Cortex of kidney (tissue), 1 donor: Measurements from ENCODE around the gene RIN3.

Experiments used
- DNase-seq: peaks from one replicate; lab custom pipeline; 2025; lab: John Stamatoyannopoulos, UW

RIN3 gene

DNA sequence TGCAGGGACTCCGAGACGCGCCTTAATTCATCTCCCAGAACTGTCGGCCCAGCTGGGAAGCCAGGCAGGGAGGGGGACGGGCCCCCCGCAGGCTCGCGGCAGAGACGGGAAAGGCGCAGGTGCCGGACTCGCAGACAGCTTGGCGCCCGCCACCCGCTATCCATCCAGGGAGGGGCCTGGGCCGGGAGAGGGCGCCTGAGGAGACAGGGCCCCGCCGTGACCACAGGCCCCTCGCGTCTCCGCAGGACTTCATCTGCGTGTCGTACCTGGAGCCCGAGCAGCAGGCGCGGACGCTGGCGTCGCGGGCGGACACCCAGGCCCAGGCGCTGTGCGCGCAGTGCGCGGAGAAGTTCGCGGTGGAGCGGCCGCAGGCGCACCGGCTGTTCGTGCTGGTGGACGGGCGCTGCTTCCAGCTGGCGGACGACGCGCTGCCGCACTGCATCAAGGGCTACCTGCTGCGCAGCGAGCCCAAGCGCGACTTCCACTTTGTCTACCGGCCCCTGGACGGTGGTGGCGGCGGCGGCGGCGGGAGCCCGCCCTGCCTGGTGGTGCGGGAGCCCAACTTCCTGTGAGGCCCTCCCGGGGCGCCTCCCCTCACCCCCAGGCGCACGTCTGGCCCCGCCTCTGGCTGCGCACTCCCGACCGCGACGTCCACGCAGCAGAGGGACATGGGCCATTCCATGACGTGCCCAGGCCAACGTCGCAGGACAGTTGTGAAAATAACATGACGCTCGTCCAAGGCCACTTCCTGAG, 174.3 kb downstream of the RIN3 start:
- no peak for DNase-seq

DNA sequence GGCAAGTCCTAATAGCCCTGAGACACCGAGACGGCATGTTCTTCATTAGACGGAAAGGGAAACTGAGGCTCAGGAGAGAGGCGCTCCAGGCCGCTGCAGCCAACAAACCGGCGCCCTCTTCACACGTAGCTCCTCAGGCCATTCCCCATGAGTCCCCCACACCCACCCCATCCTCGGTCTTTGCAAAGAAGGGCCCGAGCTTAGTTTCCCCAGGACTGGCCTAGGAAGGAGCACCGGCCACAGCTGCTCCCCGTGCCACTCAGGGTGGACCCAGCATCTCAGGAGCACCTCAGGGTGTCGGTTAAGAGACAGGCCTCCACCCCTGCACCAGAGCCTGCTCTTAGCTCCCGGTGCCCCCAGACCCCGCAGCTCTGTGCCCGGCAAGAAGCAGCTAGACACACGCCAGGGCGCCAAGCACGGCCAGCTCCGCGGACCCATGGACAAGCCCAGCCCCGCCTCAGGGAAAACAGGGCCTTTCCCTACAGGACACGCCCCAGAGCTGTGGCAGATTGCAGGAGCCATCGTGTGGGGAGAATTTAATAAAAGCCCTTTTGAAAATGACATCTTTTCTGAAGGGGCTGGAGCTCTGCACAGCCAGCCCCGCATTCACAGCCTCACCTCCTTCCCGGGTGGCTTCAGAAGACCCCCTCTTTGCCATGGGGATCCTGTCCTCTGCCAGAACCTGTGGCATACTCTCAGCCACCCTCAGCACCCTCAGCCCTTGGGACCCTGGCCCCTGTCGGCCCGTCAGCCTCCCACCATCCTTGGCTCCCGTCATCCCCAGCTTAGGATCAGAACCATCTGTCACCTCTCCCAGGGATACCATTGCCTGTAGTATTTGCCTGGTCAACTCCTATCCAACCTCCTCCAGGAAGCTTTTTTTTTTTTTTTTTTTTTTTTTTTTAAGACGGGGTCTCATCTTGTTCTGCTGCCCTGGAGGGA, 175.1 kb downstream of the RIN3 start:
- no peak for DNase-seq

DNA sequence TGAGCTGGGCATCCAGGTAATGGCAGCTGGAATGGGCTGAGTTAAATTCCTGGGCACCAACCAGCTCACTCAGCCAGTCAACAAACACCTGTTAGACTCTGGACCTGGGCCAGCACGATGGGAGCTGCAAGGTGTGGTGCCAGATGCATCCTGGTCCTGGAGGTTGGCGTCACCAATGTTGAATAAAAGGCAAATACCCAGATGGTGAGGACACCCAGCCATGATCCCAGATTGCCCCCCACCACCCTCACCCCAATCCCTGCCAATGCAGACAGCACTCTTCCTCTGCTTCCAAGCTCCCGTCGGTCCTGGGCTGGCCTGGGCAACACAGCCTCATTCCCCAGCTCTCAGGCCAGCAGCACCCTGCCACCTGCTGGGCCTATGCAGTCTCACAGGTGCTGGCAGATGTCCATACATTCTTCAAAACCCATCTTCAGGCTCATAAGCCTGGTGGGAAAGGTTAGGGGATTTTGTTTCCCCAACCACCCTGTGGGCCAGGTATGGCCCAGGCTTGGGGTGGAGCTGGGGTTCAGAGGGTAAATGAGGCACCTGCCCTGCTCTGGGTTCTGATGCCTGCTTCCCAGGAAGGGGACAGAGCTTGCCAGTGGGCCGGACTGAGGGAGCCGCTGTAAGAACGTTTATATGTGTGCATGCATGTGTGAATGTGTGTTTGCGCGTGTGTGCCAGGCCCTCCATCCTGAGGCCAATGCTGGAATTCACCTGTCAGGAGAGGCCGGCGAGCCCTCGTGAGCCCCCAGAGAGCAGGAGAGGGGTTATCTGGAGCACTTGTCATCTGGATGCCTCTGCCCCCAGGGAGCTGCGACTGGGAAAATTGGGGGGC, 176.8 kb downstream of the RIN3 start:
- no peak for DNase-seq

DNA sequence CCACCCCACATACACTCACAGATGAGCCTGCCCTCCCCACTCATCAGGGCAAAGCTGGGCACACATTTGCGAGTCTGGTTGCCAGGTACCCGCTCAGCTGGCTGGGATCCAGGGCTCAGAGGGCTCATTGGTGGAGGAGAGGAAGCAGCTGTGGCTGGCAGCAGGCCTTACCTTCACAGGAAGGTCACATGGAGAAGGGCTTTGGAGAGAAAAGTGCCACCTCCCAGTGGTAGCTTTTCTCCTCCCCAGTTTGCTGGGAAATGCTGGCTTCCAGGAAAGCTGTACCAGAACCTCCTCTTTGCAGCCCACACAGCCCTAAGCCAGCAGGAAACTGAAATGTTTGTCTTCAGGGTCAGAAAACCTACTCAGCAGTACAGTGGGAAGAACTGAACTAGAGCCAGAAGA, 179.2 kb downstream of the RIN3 start:
- no peak for DNase-seq

DNA sequence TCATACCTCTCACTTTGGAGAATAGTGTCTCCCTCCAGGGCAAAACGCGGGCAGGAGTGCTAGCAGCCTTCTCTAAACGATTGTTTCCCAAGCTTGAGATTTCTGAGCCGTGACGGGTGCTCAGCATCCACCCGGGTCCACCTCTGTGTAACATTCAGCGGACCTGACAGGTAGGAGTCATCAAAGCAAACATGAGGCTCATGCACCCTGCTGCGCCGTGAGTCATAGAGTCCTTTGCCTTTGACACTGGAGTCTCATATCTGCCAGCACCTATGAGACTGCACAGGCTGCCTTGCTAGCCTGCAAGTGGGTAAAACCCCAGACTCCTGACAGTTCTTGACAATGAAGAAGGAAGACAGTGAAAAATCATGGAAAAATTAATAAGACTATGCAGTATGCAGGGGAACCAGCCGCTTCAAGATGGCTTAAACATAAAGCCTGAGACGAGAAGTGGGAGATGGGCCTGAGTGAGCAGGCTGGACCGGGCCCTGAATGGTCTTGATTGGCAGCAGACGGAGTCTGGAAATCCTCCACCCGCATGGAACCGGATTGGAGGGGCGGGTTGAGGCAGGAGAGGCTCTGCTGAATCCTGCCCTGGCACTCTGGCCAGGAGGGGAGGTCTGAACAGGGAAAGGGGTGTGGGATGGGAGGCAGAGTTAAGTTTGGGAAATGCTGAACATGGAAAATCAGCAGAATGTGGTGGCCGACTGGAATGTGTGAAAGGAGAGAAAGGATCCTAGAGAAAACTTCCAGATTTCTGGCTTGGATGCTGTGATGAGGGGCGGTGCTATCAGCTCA, 180.6 kb downstream of the RIN3 start:
- DNase-seq, result no peak

DNA sequence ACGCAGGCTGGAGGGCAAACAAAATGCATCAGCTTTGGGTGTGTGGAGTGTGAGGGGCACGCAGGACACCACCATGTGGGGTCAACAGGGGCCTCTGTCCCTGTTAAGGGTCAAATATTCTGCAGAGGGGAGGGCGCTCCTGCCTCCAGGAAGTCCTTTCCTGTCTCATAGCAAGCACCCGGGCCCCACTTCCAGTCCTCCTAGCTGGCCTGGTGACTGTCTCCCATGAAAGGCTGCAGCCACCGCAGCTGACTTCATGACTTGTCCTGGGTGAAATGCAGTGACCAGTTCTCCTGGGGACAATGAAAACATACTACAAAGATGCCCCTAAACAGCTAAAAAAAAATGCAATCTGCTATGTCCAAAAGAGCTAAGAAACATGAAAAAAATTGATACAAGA, 181.2 kb downstream of the RIN3 start:
- no peak for DNase-seq

DNA sequence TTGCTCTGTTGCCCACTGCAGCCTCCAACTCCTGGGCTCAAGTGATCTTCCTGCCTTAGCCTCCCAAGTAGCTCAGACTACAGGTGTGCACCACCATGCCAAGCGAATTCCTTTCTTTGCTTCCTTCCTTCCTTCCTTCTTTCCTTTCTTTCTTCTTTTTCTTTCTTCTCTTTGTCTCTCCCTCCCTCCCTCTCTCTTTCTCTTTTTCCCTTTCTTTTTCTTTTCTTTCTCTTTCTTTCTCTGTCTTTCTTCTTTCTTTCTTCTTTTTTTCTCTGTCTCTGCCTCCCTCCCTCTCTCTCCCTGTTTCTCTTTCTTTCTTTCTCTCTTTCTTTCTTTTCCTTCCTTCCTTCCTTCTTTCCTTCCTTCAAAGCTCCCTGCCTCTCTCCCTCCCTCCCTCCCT, 182.0 kb downstream of the RIN3 start:
- DNase-seq, result no peak

DNA sequence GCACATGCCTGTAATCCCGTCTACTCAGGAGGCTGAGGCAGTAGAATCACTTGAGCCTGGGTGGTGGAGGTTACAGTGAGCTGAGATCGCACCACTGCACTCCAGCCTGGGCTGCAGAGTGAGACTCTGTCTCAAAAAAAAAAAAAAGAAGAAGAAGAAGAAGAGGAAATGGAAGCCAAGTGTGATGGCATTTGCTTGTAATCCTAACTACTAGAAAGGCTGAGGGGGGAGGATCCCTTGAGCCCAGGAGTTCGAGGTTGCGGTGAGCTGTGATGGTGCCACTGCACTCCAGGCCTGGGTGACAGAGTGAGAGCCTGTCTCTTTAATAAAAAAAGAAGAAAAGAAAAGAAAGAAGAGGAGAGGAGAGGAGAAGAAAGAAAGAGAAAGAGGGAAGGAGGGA, 182.8 kb downstream of the RIN3 start:
- DNase-seq, result no peak

DNA sequence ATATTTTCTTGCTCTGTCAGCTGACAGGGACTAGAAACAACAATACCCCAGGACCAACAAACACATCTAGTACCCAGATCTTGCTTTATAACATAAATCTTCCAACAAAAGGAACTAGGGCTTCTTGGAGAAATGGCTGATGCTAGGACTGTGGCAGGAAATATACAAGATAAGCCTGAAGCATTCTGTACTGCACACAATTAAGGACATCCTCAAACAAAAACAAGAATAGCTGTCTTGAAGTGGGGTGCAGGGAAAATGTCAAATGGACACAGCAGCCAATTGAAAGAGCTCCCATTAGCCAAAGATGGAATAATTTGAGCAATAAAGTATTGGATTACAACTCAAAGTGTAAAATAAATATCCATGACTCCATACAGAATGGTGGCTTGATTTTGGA, 184.8 kb downstream of the RIN3 start:
- DNase-seq, result no peak

DNA sequence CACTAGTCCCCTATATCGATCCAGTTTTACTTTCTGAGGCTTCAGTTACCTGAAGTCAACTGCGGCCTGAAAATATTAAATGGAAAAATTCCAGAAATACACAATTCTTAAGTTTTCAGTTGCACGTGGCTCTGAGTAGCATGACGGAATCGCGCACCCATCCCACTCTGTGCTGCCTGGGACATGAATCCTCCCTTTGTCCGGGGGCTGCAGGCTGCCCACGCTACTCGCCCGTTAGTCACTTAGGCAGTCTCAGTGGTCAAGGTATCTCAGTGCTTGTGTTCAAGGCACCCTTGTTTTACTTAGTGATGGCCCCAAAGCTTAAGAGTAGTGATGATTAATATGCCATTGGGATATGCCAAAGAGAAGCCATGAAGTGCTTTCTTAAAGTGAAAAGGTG, 188.2 kb downstream of the RIN3 start:
- no peak for DNase-seq

DNA sequence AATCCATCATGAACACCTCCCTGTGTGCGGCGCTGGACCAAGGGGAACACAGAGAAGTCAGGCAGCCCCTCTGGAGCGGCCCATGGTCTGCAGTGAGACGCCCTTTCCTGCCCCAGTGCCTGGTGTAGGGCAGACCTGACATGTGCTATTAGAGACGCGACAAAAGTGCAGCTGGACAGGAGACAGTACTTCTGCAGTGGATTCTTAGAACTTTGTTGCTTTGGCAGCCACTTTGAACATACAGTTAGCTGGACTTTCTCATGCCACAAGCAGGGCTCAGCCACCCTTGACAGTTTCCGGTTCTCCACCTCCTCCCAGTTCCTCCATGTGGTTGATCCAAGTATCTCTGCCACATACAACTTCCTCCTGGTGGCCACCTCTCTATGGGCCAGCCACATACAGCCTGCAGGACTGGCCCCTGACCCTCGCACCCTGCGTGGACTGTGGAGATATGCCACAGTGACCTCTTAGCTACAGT, 188.9 kb downstream of the RIN3 start:
- no peak for DNase-seq

DNA sequence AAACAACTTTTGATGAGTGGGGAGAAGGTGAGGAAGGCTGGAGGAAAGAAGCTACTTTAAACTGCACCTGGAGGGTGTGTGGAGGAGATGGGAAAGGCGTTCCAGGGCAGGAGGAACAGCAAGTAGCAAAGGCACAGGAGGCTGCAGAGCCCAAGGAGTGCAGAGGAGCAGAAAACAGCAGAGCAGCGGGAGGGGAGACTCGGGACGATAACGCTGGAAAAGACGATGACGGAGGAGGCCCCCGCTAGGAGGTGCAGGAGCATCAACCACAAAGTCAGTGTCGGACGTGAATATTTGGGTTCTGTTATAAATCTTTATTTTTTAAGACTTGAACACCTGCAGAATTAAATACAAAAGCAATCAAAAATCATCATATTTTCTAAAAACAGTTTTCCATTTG, 189.9 kb downstream of the RIN3 start:
- no peak for DNase-seq

DNA sequence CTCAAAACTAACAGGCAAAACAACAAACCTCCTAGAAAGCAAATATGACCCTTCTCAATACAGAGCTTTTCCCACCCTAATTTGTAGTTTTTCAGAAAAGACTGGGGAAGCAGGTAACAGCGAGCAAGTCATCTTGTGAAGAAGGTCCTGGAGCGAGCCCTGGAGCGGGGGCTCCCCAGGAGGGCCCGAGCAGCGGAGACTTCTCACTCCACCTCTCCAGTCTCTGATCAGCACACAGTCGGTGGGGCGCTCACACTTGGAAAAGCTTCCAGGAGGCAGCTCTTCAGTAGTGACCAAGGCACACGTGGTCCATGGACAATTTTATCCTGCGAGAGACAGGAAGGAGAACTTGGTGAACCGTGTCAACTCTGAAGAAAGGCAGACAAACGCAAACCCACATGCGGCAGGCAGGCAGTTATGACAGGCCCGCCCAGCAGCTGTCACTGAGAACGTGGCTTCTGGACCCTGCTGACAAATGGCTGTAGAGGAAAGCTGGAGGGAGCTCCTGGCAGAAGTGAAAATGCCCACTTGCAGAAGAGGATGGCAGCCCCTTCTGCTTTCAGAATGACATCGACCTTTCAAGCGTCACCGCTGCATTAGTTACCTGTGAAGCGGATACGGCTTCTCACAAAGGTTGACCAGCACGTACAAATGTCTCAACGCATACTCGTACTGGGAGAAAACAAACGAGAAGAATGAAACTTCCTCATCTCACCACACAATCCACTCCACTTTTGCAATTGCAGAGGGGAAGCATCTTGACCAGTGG, 190.6 kb downstream of the RIN3 start:
- DNase-seq, result no peak

DNA sequence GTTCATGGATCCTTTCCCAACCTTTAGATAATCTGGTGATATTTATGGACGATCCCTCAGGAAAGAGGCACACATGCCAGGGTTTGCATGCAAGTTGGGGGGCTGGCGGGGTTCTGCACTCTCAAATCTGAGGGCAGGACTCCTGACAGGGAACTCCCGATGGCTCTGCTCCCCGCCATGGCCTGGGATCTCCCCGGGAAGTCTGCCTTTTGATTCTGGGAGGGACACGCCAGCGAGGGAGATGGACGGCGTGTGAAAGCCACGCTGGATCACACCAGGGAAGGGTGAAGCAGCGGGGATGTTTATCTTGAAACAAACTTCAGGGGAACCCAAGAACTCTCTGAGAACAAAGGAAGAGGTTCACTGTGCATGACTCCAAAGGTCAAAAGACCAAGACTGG, 191.2 kb downstream of the RIN3 start:
- no peak for DNase-seq

DNA sequence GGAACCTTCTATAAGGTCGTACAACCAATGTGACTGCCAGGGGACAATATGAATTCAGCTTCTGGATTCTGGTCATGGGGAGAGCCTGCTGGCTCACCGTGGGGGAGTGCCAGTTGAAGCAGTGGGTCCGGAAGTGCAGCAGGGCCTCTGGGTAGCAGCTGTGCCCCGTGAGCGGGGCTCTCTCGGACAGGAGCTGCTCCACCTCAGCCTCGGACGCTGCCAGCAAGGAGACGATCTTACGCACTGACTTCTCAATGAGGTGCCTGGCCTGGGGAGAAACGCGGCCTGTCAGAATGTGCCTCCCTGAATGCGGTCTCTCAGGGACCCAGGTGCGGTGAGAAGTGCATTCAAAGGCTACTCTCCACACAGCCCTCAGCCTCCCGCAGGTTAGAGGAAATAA, 192.8 kb downstream of the RIN3 start:
- DNase-seq, result no peak

DNA sequence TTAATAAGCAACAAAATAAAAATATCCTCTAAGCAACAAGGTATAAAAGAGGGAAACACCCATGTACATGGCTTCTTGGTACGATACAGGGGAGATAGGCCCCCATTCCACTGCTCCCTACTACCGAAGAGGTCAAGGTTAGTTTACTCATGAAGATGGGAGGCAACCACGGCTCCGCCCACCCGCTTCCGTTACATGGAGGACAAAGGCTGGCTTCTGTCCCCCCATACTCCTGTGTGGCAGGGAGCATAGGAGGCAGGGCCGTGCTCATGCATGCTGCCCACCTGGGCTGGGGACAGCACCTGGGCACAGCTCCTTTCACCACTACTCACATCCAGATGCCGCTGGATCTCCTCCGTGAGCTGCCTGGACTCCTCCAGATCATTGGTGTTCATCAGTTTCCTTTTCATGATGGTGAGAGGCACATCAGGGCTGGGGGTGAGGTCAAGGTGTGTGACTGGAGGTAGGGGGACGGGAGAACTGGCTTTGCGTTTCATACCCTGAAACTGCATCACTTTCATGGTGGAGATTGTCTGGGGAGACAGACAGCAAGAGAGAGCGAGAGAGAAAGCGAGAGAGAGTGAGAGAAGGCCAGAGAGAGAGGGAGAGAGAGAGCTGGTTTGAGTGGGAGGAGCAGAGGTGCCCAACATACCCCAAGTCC, 195.9 kb downstream of the RIN3 start:
- DNase-seq, result no peak

DNA sequence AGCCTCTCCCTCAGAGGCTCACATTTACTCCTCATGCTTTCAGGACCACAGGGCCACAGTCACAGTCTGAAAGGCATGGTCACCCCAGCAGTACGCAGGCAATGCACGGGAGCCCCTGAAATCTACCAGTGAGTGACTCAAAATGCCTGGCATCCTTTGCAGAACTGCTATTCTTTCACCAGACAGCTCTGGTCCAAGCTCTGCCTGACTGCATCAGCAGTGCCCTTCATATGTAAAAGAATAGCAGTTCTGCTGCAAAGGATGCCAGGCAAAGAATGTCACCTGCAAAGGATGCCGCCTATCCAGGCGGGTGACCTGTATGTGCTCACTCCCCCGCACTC, 196.4 kb downstream of the RIN3 start:
- DNase-seq, result no peak

DNA sequence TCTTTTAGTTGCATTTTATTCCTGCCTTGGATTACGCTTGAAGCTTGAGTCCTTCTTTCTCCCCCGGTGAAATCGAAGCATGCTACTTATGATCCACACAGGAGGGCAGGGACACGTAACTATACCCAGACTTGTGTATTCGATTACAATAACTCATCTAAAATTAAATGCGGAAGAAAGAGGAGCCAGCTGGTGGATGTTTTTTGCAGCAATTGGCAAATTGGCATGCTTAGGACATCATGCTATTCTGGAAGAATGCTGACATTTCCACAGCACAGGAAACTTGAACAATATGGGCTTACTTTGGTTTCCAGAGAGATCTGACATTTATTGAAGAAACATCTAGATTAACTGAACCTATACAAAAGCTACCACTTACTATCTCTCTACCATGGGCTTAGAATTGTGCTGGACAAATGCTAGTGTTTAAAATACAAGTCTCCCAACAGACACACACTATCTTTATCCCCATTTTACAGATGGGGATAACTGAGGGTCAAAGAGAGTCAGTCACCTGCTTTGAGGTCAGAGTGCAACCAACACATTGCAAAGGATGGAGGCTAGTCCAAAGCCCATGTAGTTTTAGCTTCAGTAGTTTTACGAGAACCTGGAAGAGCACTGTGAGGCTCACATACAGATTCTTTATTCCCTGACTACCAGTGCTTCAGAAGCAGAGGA, 198.5 kb downstream of the RIN3 start:
- DNase-seq, result no peak

DNA sequence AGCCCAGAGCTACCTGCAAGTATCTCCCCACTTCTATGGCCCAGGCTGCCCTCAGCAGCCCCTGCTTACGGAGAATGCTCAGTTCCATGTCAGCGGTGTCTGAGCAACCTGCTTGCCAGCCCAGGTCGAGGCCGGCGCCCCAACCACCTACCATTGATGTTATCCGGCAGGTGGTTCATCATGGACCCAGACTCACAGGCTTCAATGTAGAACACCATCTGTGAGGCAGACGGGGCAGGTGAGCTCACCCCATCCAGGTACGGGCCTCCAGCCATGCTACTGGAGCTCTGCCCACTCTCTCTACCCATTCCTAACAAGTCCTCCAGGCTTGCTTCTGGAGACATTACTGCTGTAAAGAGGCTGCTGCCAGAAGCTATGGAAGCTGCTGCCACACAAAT, 199.1 kb downstream of the RIN3 start:
- no peak for DNase-seq
